WTC11 (cell line): Measurements from ENCODE around the gene MYBPHL. TPM values are rescaled to one million over a fixed set of nuclear protein-coding genes. Genes with fewer than 3 reads are reported as not detected.
A peak's percentile ranks its signal among the peaks of the same experiment; 100 is the strongest.

ENCODE experiments used
- ATF1 ChIP-seq: sonication (generic); formaldehyde crosslinking; IDR thresholded peaks from 2 replicates; pipeline ENCODE4 v1.8.1; 2023; ENCODE audit warnings: mild to moderate bottlenecking, moderate library complexity, missing genetic modification reagents
- E2F4 ChIP-seq: sonication (generic); formaldehyde crosslinking; IDR thresholded peaks from 2 replicates; pipeline ENCODE4 v1.8.1; 2022; ENCODE audit warnings: low read depth, mild to moderate bottlenecking, moderate library complexity, missing genetic modification reagents, borderline replicate concordance
- ETV6 ChIP-seq: sonication (generic); formaldehyde crosslinking; IDR thresholded peaks from 2 replicates; pipeline ENCODE4 v1.8.1; 2022; ENCODE audit warnings: mild to moderate bottlenecking, missing genetic modification reagents
- FOXK1 ChIP-seq: sonication (generic); formaldehyde crosslinking; IDR thresholded peaks from 2 replicates; pipeline ENCODE4 v1.8.0; 2022; ENCODE audit warnings: mild to moderate bottlenecking, moderate library complexity, missing genetic modification reagents
- FOXP1 ChIP-seq: sonication (generic); formaldehyde crosslinking; IDR thresholded peaks from 2 replicates; pipeline ENCODE4 v1.8.0; 2022; ENCODE audit warnings: missing genetic modification reagents, mild to moderate bottlenecking, moderate library complexity, borderline replicate concordance
- FOXP4 ChIP-seq: sonication (generic); formaldehyde crosslinking; IDR thresholded peaks from 2 replicates; pipeline ENCODE4 v1.8.0; 2022; ENCODE audit warnings: mild to moderate bottlenecking, missing genetic modification reagents
- HMGXB4 ChIP-seq: sonication (generic); formaldehyde crosslinking; IDR thresholded peaks from 2 replicates; pipeline ENCODE4 v1.8.1; 2023; ENCODE audit warnings: mild to moderate bottlenecking, moderate library complexity, missing genetic modification reagents
- JAZF1 ChIP-seq: fragments of 250-450 bp; sonication (Bioruptor Pico); IDR thresholded peaks from 2 replicates; pipeline ENCODE4 v1.9.0; 2021; ENCODE audit warnings: moderate library complexity, mild to moderate bottlenecking, inconsistent platforms
- NFE2L1 ChIP-seq: sonication (generic); formaldehyde crosslinking; IDR thresholded peaks from 2 replicates; pipeline ENCODE4 v1.8.1; 2023; ENCODE audit warnings: missing genetic modification reagents
- PREB ChIP-seq: sonication (generic); formaldehyde crosslinking; IDR thresholded peaks from 2 replicates; pipeline ENCODE4 v1.8.1; 2022; ENCODE audit warnings: mild to moderate bottlenecking, missing genetic modification reagents, moderate library complexity, borderline replicate concordance
- SP1 ChIP-seq: sonication (generic); formaldehyde crosslinking; conservative IDR thresholded peaks from 2 replicates; pipeline ENCODE4 v1.8.1; 2022; ENCODE audit warnings: missing genetic modification reagents
- TP53 ChIP-seq: sonication (generic); formaldehyde crosslinking; IDR thresholded peaks from 2 replicates; pipeline ENCODE4 v1.8.1; 2023; ENCODE audit warnings: mild to moderate bottlenecking, missing genetic modification reagents
- ZBTB21 ChIP-seq: sonication (generic); formaldehyde crosslinking; IDR thresholded peaks from 2 replicates; pipeline ENCODE4 v1.8.1; 2023; ENCODE audit warnings: mild to moderate bottlenecking, missing genetic modification reagents, borderline replicate concordance
- ZBTB43 ChIP-seq: sonication (generic); formaldehyde crosslinking; IDR thresholded peaks from 2 replicates; pipeline ENCODE4 v1.8.1; 2023; ENCODE audit warnings: mild to moderate bottlenecking, missing genetic modification reagents
- ZNF232 ChIP-seq: sonication (generic); formaldehyde crosslinking; IDR thresholded peaks from 2 replicates; pipeline ENCODE4 v1.8.0; 2022; ENCODE audit warnings: mild to moderate bottlenecking, missing genetic modification reagents
- ZNF281 ChIP-seq: sonication (generic); formaldehyde crosslinking; IDR thresholded peaks from 2 replicates; pipeline ENCODE4 v1.8.0; 2023; ENCODE audit warnings: mild to moderate bottlenecking, missing genetic modification reagents
- ZNF396 ChIP-seq: fragments of 250-450 bp; sonication (Bioruptor Pico); IDR thresholded peaks from 2 replicates; pipeline ENCODE4 v1.8.0; 2021; ENCODE audit warnings: mild to moderate bottlenecking, moderate library complexity, borderline replicate concordance
- total RNA-seq: library from RNA; stranded (reverse); gene quantifications from 3 replicates; pipeline ENCODE4 v1.2.3, GENCODE V29; 2021
- TF ChIP-seq, protein P1 (sequence below): sonication (generic); formaldehyde crosslinking; IDR thresholded peaks from 2 replicates; pipeline ENCODE4 v1.8.1; 2022; ENCODE audit warnings: low read depth, missing genetic modification reagents, borderline replicate concordance
- TF ChIP-seq, protein P2 (sequence below): fragments of 250-450 bp; sonication (Bioruptor Pico); IDR thresholded peaks from 2 replicates; pipeline ENCODE4 v2.1.2; 2022; ENCODE audit warnings: mild to moderate bottlenecking, moderate library complexity
- TF ChIP-seq, protein P3 (sequence below): fragments of 250-450 bp; sonication (Bioruptor Pico); IDR thresholded peaks from 2 replicates; pipeline ENCODE4 v1.9.0; 2021; ENCODE audit warnings: mild to moderate bottlenecking

MYBPHL gene
- total RNA-seq, 1 experiment from 2014 or later, result 1.2 TPM

DNA sequence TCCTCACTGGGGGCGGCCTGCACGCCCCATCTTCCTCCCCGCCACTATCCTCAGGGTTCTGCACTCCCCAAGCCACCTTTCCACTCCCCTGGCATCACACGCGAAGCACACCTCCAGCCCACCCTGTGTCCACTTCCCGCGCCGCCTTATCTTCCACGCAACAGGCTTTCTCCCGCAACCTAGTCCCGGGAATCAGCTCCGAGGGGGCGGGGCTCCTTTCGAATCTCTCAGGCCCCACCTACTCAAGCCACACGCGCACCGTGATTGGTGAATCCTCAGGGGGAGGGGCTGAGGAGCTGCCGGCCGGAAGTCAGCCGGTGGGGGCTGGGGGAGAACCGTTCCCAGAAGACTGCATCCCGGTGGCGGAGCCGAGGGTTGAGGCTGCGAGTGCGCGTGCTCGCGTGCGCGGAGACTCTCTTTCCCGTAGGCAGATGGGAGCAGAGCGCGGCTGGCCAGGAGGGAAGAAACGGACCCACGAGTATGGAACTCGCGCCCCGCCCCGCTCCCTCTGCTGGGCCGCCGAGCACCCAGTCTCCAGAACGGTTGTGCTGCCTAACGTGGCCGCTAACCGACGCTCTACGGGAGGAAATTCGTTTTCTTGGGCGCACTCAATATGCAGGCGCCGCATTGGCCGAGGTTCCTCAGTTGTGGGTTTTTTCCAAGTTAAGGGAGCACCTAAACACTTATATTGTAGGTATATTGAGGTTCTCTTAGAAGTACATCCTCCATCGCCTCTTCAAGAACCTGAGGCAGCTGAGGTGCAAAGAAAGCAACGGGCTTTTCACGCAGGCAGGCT is 23.7 kb downstream of the MYBPHL start, which contains the start of gene PSRC1 (continued):
- TF ChIP-seq JAZF1 (CRISPR knock-in tag), result no peak
- TF ChIP-seq NFE2L1 (CRISPR knock-in tag), result peak; percentile 69
- TF ChIP-seq FOXP4 (CRISPR knock-in tag), result peak; percentile 42; the same call in 1 of the 2 replicates
- no peak for TF ChIP-seq ZBTB21 (CRISPR knock-in tag)
- peak; percentile 89; the same call in 1 of the 2 replicates for TF ChIP-seq ZNF232
- peak; percentile 93; the same call in 1 of the 2 replicates for TF ChIP-seq ZBTB43
- TF ChIP-seq, protein P1, sequence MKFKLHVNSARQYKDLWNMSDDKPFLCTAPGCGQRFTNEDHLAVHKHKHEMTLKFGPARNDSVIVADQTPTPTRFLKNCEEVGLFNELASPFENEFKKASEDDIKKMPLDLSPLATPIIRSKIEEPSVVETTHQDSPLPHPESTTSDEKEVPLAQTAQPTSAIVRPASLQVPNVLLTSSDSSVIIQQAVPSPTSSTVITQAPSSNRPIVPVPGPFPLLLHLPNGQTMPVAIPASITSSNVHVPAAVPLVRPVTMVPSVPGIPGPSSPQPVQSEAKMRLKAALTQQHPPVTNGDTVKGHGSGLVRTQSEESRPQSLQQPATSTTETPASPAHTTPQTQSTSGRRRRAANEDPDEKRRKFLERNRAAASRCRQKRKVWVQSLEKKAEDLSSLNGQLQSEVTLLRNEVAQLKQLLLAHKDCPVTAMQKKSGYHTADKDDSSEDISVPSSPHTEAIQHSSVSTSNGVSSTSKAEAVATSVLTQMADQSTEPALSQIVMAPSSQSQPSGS (CRISPR knock-in tag), result no peak
- TF ChIP-seq, protein P2, sequence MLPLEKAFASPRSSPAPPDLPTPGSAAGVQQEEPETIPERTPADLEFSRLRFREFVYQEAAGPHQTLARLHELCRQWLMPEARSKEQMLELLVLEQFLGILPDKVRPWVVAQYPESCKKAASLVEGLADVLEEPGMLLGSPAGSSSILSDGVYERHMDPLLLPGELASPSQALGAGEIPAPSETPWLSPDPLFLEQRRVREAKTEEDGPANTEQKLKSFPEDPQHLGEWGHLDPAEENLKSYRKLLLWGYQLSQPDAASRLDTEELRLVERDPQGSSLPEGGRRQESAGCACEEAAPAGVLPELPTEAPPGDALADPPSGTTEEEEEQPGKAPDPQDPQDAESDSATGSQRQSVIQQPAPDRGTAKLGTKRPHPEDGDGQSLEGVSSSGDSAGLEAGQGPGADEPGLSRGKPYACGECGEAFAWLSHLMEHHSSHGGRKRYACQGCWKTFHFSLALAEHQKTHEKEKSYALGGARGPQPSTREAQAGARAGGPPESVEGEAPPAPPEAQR (CRISPR knock-in tag), result no peak
- no peak for TF ChIP-seq TP53
- TF ChIP-seq HMGXB4, result peak; percentile 88
- TF ChIP-seq, protein P3, sequence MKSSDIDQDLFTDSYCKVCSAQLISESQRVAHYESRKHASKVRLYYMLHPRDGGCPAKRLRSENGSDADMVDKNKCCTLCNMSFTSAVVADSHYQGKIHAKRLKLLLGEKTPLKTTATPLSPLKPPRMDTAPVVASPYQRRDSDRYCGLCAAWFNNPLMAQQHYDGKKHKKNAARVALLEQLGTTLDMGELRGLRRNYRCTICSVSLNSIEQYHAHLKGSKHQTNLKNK (CRISPR knock-in tag), result no peak
- no peak for TF ChIP-seq ATF1 (CRISPR knock-in tag)
- TF ChIP-seq E2F4 (CRISPR knock-in tag), result peak; percentile 76; the same call in 1 of the 2 replicates
- TF ChIP-seq ZNF396 (CRISPR knock-in tag), result no peak
- TF ChIP-seq SP1 (CRISPR knock-in tag), result peak; percentile 95
- no peak for TF ChIP-seq PREB (CRISPR knock-in tag)
- TF ChIP-seq FOXK1 (CRISPR knock-in tag), result peak; percentile 83; the same call in 1 of the 2 replicates
- peak; percentile 40; the same call in 1 of the 2 replicates for TF ChIP-seq ZNF281 (CRISPR knock-in tag)
- TF ChIP-seq FOXP1 (CRISPR knock-in tag), result peak; percentile 82
- TF ChIP-seq ETV6 (CRISPR knock-in tag), result peak; percentile 82; the same call in 1 of the 2 replicates
